GM23338 (cell line): Measurements from ENCODE around the gene SQSTM1. TPM values are rescaled to one million over a fixed set of nuclear protein-coding genes. Genes with fewer than 3 reads are reported as not detected.
A peak's percentile ranks its signal among the peaks of the same experiment; 100 is the strongest.

Experiments
- ATAC-seq: fragments of 200-7000 bp; cut with Tn5 transposase; 3 replicates; pipeline ENCODE4 v1.9.1; 2020
- DNase-seq: peaks from one replicate; pipeline ENCODE4 v3.0.0-alpha.2; 2015; ENCODE audit warnings: low spot score
- H2AFZ ChIP-seq: fragments of 200-600 bp; sonication (generic); 2 replicates; pipeline ENCODE4 v1.8.0; 2016; ENCODE audit warnings: antibody characterized with exemption, mild to moderate bottlenecking, moderate library complexity
- H3F3A ChIP-seq: fragments of 200-600 bp; sonication (generic); replicated peaks from 2 replicates; pipeline ENCODE4 v1.8.0; 2017; ENCODE audit warnings: antibody characterized with exemption, mixed run types, low read depth
- H3K27ac ChIP-seq: fragments of 200-600 bp; sonication (generic); 2 replicates; pipeline ENCODE4 v1.6.1; 2016; ENCODE audit warnings: low read depth
- H3K27me3 ChIP-seq: fragments of 200-600 bp; sonication (generic); 2 replicates; pipeline ENCODE4 v1.8.0; 2016; ENCODE audit warnings: mild to moderate bottlenecking, mixed run types, moderate library complexity; ENCODE audit not compliant: insufficient read depth
- H3K36me3 ChIP-seq: fragments of 200-600 bp; sonication (generic); 2 replicates; pipeline ENCODE4 v1.8.0; 2016; ENCODE audit warnings: mild to moderate bottlenecking; ENCODE audit not compliant: insufficient read depth
- H3K4me1 ChIP-seq: fragments of 200-600 bp; sonication (generic); 2 replicates; pipeline ENCODE4 v1.8.0; 2016; ENCODE audit warnings: mild to moderate bottlenecking, moderate library complexity; ENCODE audit not compliant: insufficient read depth
- H3K4me2 ChIP-seq: fragments of 200-600 bp; sonication (generic); 2 replicates; pipeline ENCODE4 v1.7.1; 2017; ENCODE audit warnings: mixed run types
- H3K4me3 ChIP-seq: fragments of 200-600 bp; sonication (generic); 2 replicates; pipeline ENCODE4 v1.6.1; 2016; ENCODE audit warnings: mixed run types
- H3K79me2 ChIP-seq: fragments of 200-600 bp; sonication (generic); replicated peaks from 2 replicates; pipeline ENCODE4 v1.8.0; 2017; ENCODE audit warnings: mild to moderate bottlenecking; ENCODE audit not compliant: insufficient read depth
- H3K9me2 ChIP-seq: fragments of 200-600 bp; sonication (generic); 2 replicates; pipeline ENCODE4 v1.8.0; 2017; ENCODE audit not compliant: insufficient read depth
- H4K20me1 ChIP-seq: fragments of 200-600 bp; sonication (generic); replicated peaks from 2 replicates; pipeline ENCODE4 v1.8.0; 2017; ENCODE audit warnings: mild to moderate bottlenecking; ENCODE audit not compliant: insufficient read depth
- H3K27ac Mint-ChIP-seq: 2 replicates; pipeline ENCODE4 v1.8.0; 2020; ENCODE audit warnings: inconsistent platforms, mild to moderate bottlenecking, moderate library complexity, mixed read lengths
- H3K27me3 Mint-ChIP-seq: 3 replicates; pipeline ENCODE4 v1.8.0; 2022; ENCODE audit warnings: low read depth, mild to moderate bottlenecking, moderate library complexity, mixed read lengths, inconsistent platforms; ENCODE audit not compliant: insufficient read depth, poor library complexity
- H3K36me3 Mint-ChIP-seq: 3 replicates; pipeline ENCODE4 v1.8.0; 2021; ENCODE audit warnings: low read depth, mild to moderate bottlenecking, inconsistent platforms, moderate library complexity, mixed read lengths
- H3K4me1 Mint-ChIP-seq: 3 replicates; pipeline ENCODE4 v1.8.0; 2020; ENCODE audit warnings: mild to moderate bottlenecking, inconsistent platforms, mixed read lengths
- H3K4me3 Mint-ChIP-seq: 3 replicates; pipeline ENCODE4 v1.8.0; 2021; ENCODE audit warnings: moderate library complexity, mild to moderate bottlenecking, inconsistent platforms, mixed read lengths
- H3K9me3 Mint-ChIP-seq: 3 replicates; pipeline ENCODE4 v1.8.0; 2020; ENCODE audit warnings: moderate library complexity, mild to moderate bottlenecking, inconsistent platforms, mixed read lengths
- CREB1 ChIP-seq: fragments of 250-450 bp; sonication (Bioruptor Pico); IDR thresholded peaks from 2 replicates; pipeline ENCODE4 v1.5.0; 2020; ENCODE audit warnings: low read depth, mild to moderate bottlenecking, moderate library complexity
- EZH2 ChIP-seq: fragments of 200-600 bp; sonication (generic); IDR thresholded peaks from one replicate; pipeline ENCODE4 v1.8.0; 2017; ENCODE audit warnings: antibody characterized with exemption, mild to moderate bottlenecking, low read depth; ENCODE audit not compliant: unreplicated experiment
- EZH2phosphoT487 ChIP-seq: fragments of 200-600 bp; sonication (generic); IDR thresholded peaks from one replicate; pipeline ENCODE4 v1.8.1; 2018; ENCODE audit warnings: antibody characterized with exemption; ENCODE audit not compliant: unreplicated experiment
- JUNB ChIP-seq: IDR thresholded peaks from one replicate; pipeline ENCODE4 v1.6.1; 2016; ENCODE audit warnings: antibody characterized with exemption; ENCODE audit not compliant: unreplicated experiment
- NANOG ChIP-seq: IDR thresholded peaks from 2 replicates; pipeline ENCODE4 v1.6.1; 2016; ENCODE audit warnings: antibody characterized with exemption, borderline replicate concordance
- POLR2AphosphoS5 ChIP-seq: IDR thresholded peaks from 2 replicates; pipeline ENCODE4 v1.6.1; 2016; ENCODE audit warnings: antibody characterized with exemption, low read depth
- ZNF114 ChIP-seq: fragments of 250-450 bp; sonication (Bioruptor Pico); IDR thresholded peaks from 2 replicates; pipeline ENCODE4 v1.5.0; 2020; ENCODE audit warnings: mild to moderate bottlenecking, moderate library complexity
- ZNF462 ChIP-seq: fragments of 250-450 bp; sonication (Bioruptor Pico); IDR thresholded peaks from 2 replicates; pipeline ENCODE4 v1.5.0; 2020; ENCODE audit warnings: mild to moderate bottlenecking, moderate library complexity
- polyA plus RNA-seq: library from polyadenylated mRNA; unstranded; fragments of >200 nt; fragmentation: Nextera tagmentation; extraction: Ambion mirVana; gene quantifications from 2 replicates; pipeline ENCODE4 v1.2.1, GENCODE V29; 2016
- total RNA-seq: library from RNA; depleted of rRNA; stranded (reverse); fragments of >200 nt; shearing (Covaris generic); gene quantifications from 2 replicates; pipeline ENCODE4 v1.2.3, GENCODE V29; 2014
- TF ChIP-seq, protein P1 (sequence below), 2 experiments: fragments of 200-600 bp in 1 of 2; sonication (generic) in 1 of 2; conservative IDR thresholded peaks; 2 replicates each; pipeline versions ENCODE4 v1.5.1 to v1.6.1; 2016 to 2017; ENCODE audit warnings: antibody characterized with exemption in 2 of 2, low read depth in 2 of 2, mild to moderate bottlenecking in 2 of 2, moderate library complexity in 1 of 2

SQSTM1 gene
- total and polyA plus RNA-seq, 2 experiments from 2014 or later = 58.0 to 92.6 TPM

- no peak for TF ChIP-seq ZNF462 (CRISPR knock-in tag)
- TF ChIP-seq EZH2 = no peak
- TF ChIP-seq POLR2AphosphoS5 = no peak
- TF ChIP-seq JUNB = no peak
- no peak for TF ChIP-seq EZH2phosphoT487
- no peak for TF ChIP-seq ZNF114
- TF ChIP-seq, protein P1, sequence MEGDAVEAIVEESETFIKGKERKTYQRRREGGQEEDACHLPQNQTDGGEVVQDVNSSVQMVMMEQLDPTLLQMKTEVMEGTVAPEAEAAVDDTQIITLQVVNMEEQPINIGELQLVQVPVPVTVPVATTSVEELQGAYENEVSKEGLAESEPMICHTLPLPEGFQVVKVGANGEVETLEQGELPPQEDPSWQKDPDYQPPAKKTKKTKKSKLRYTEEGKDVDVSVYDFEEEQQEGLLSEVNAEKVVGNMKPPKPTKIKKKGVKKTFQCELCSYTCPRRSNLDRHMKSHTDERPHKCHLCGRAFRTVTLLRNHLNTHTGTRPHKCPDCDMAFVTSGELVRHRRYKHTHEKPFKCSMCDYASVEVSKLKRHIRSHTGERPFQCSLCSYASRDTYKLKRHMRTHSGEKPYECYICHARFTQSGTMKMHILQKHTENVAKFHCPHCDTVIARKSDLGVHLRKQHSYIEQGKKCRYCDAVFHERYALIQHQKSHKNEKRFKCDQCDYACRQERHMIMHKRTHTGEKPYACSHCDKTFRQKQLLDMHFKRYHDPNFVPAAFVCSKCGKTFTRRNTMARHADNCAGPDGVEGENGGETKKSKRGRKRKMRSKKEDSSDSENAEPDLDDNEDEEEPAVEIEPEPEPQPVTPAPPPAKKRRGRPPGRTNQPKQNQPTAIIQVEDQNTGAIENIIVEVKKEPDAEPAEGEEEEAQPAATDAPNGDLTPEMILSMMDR (conservative IDR thresholded peaks at IDR 0.05; ENCODE audit: low read depth in 2 of 2) = no peak
Measured at GRCh38 chr5:179867476-179867875, 46.8 kb downstream of the SQSTM1 start (continued).

- no peaks in the 10 kb centered on the region for H3K9me2 ChIP-seq
- no peak for TF ChIP-seq EZH2phosphoT487
- TF ChIP-seq NANOG = no peak
- no peak for TF ChIP-seq CREB1
- no peak for TF ChIP-seq JUNB
- TF ChIP-seq POLR2AphosphoS5 = no peak
- TF ChIP-seq EZH2 = no peak
- H3K27me3 ChIP-seq = no peaks in the 10 kb centered on the region
- no peak overlapping the region for H3K4me3 ChIP-seq
- H3K4me1 ChIP-seq = no peaks in the 10 kb centered on the region
- no peak overlapping the region for H3K4me3 Mint-ChIP-seq
- H3K4me2 ChIP-seq = no peak overlapping the region
- H4K20me1 ChIP-seq = no peaks in the 10 kb centered on the region; the same call in 1 of the 2 replicates
- H3K27me3 Mint-ChIP-seq = peaks cover 5% of the 10 kb centered on the region
- H3K79me2 ChIP-seq = no peaks in the 10 kb centered on the region
- H3K36me3 ChIP-seq = no peaks in the 10 kb centered on the region
- no peak overlapping the region for H2AFZ ChIP-seq
- H3F3A ChIP-seq = peaks cover 8% of the 10 kb centered on the region; the same call in 1 of the 2 replicates
- peaks cover 33% of the 10 kb centered on the region for H3K36me3 Mint-ChIP-seq
- peaks cover 10% of the 10 kb centered on the region for H3K4me1 Mint-ChIP-seq
- no peak for ATAC-seq
- H3K27ac ChIP-seq = no peak overlapping the region
- no peaks in the 10 kb centered on the region for H3K9me3 Mint-ChIP-seq
- peak overlapping the region; percentile 65 for H3K27ac Mint-ChIP-seq
- no peak for DNase-seq
Measured at GRCh38 chr5:179868541-179868940, 47.8 kb downstream of the SQSTM1 start.
